Measurements from ENCODE around the gene KCNC1.

KCNC1 gene

GRCh38 chr11:17734418-17734911 is at the start of gene KCNC1:
Gene KCNC1, plus strand, starts transcription at chr11:17734781. Its CDS starts 1,222 bp downstream, at chr11:17736003.
- DNase-seq (ENCODE audit: low read depth) = peak; percentile 15
- H3K4me3 ChIP-seq (ENCODE audit: control insufficient read depth, low read depth, low read length) = no peak within 1 kb of the TSS
- no peak for TF ChIP-seq CTCF (conservative IDR thresholded peaks at IDR 0.05; ENCODE audit: control insufficient read depth, insufficient read depth, low read depth, low read length)

- no peak overlapping the region for H3K4me3 ChIP-seq (ENCODE audit: control insufficient read depth, low read depth, low read length)
- TF ChIP-seq CTCF (conservative IDR thresholded peaks at IDR 0.05; ENCODE audit: control insufficient read depth, insufficient read depth, low read depth, low read length) = no peak
- DNase-seq (ENCODE audit: low read depth) = no peak
These were observed 48.2 kb upstream of the KCNC1 start for GRCh38 chr11:17686231-17686980.

GRCh38 chr11:17687946-17688670 is 46.5 kb upstream of the KCNC1 start:
- no peak for TF ChIP-seq CTCF (conservative IDR thresholded peaks at IDR 0.05; ENCODE audit: control insufficient read depth, insufficient read depth, low read depth, low read length)
- no peak overlapping the region for H3K4me3 ChIP-seq (ENCODE audit: control insufficient read depth, low read depth, low read length)
- DNase-seq (ENCODE audit: low read depth) = no peak

GRCh38 chr11:17691550-17691949 is 43.0 kb upstream of the KCNC1 start:
- no peak for DNase-seq (ENCODE audit: low read depth)
- TF ChIP-seq CTCF (conservative IDR thresholded peaks at IDR 0.05; ENCODE audit: control insufficient read depth, insufficient read depth, low read depth, low read length) = no peak

GRCh38 chr11:17691976-17692375 is 42.6 kb upstream of the KCNC1 start:
- no peak overlapping the region for H3K4me3 ChIP-seq (ENCODE audit: control insufficient read depth, low read depth, low read length)
- no peak for TF ChIP-seq CTCF (conservative IDR thresholded peaks at IDR 0.05; ENCODE audit: control insufficient read depth, insufficient read depth, low read depth, low read length)
- DNase-seq (ENCODE audit: low read depth) = no peak

More at GRCh38 chr11:17691550-17691949, 43.0 kb upstream of the KCNC1 start:
- no peak overlapping the region for H3K4me3 ChIP-seq (ENCODE audit: control insufficient read depth, low read depth, low read length)

GRCh38 chr11:17692931-17693330 is 41.6 kb upstream of the KCNC1 start:
- DNase-seq (ENCODE audit: low read depth) = no peak
- TF ChIP-seq CTCF (conservative IDR thresholded peaks at IDR 0.05; ENCODE audit: control insufficient read depth, insufficient read depth, low read depth, low read length) = no peak
- H3K4me3 ChIP-seq (ENCODE audit: control insufficient read depth, low read depth, low read length) = no peak overlapping the region

Measured in fibroblast of mammary gland (primary cell).